HG03039 (cell line): ENCODE data around the gene ZBTB7C.

ENCODE experiments used
- ATAC-seq: cut with Tn5 transposase; IDR thresholded peaks from one replicate; pipeline ENCODE4 v1.9.1; 2021; ENCODE audit warnings: mild to moderate bottlenecking, moderate library complexity; ENCODE audit not compliant: unreplicated experiment

Gene ZBTB7C

DNA sequence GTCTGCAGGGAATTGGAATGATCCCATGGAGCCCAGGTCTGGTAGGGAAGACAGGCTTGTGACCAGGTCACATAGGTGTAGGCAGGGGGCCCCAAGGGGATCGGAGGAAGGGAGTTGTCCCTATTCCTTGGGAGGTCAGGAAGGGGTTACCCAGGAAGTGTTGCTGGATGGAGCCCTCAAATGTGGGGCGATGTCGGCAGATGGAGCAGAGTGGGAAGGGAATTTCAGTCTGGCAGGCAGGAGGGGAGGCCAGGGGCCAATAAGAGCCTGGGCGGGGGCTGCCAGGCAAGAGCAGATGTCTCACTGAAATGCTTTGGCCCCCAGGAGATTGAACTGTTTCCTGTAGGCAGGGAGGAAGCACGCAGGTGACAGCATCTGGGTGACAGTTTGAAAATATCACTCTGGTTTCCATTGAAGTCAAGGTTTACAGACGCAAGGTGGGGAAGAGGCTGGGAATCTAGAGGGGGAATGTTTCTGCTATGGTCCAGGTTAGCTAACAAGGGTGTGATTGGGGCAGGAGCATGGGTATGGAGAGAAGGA lies 397.2 kb downstream of the ZBTB7C start:
- no peak for ATAC-seq

DNA sequence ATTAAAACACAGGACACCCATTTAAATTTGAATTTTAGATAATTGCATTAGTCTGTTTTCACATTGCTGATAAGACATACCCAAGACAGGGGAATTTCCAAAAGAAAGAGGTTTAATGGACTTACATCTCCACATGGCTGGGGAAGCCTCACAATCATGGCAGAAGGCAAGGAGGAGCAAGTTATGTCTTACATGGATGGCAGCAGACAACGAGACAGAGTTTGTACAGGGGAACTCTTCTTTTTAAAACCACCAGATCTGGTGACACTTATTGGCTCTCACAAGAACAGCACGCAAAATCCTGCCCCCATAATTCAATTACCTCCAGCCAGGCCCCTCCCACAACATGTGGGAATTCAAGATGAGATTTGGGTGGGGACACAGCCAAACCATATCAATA lies 398.9 kb downstream of the ZBTB7C start:
- ATAC-seq = no peak

DNA sequence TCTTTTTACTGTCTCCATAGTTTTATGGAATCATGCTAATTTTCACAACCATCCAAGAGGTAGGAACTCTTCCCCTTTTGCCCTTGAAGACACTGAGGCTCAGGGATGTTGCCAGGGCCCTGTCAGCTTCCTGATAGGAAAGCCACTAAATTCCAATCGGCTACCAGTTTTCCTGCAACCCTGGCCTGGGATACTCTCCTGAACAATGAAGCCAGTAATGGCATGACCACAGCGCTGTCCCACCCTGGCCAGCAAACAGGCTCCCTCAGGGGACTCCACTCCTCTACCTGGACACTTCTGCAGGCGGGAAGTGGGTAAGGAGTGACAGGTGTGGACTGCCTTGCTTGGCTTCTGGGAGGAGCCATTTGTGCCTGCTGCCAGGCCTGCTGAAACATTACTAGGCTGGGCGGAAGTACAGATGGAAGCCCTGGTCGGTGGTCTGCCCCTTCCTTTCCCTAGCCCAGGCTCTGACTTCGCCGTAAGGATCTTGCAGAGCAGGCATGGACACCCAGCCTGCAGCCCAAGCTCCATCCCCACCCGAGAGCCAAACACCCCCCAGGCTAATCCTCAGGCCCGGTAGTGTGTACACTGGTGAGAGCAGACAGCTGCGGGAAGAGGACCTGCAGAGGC lies 400.0 kb downstream of the ZBTB7C start:
- ATAC-seq = no peak

DNA sequence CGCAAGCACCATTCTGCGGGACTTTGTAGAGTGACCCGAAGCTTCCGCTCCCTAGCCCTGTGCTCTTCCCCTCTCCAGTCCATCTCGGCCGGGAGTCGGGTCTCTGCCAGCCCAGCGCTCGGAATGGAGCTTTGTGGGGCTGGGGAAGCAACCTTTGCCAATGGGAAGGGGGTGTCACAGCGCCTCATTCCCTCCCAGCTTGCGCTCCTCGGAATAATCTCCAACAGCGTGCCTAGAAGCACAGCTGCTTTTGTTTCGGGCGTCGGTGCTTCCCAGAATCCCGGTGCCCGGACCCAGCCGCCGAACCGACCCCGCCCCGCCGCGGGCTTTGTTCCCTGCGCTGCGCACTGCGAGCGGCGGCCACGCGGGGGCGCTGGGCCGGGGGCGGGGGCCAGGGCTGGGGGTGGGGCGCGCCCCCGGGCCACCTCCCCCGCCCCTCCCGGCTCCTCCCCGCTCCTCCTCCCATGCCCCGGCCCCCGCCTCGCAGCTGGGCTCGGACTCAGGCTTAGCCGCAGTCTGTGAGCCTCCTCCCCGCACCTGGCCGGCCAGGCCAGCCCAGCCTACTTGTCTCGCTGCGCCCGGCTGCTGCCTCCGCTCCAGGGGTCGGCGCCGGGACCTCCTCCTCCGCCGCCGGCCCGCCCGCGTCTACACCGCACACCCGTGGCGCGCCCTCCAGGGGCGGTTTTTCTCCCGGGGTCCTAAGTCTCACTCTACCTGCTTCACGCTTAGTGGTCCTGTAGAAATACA lies 401.1 kb downstream of the ZBTB7C start:
- peak; percentile 79 for ATAC-seq

DNA sequence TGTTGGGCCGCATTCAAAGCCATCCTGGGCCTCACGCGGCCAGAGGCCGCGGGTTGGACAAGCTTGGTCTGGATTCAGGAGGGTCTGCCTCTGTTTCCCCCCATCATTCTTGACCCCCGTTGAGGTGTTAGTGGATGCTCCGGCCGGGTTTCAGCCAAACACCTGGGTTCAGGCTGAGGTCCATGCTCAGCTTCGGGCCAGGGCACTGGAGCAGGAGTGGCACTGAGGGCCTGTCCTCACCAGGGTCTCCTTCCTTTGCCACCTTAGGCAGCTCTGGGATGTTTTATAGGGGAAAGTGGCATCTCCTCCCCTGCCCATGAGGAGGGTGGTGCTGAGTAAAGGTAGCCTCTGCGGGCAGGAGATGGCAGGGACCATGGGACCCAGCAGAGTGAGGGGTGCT lies 401.8 kb downstream of the ZBTB7C start:
- no peak for ATAC-seq

DNA sequence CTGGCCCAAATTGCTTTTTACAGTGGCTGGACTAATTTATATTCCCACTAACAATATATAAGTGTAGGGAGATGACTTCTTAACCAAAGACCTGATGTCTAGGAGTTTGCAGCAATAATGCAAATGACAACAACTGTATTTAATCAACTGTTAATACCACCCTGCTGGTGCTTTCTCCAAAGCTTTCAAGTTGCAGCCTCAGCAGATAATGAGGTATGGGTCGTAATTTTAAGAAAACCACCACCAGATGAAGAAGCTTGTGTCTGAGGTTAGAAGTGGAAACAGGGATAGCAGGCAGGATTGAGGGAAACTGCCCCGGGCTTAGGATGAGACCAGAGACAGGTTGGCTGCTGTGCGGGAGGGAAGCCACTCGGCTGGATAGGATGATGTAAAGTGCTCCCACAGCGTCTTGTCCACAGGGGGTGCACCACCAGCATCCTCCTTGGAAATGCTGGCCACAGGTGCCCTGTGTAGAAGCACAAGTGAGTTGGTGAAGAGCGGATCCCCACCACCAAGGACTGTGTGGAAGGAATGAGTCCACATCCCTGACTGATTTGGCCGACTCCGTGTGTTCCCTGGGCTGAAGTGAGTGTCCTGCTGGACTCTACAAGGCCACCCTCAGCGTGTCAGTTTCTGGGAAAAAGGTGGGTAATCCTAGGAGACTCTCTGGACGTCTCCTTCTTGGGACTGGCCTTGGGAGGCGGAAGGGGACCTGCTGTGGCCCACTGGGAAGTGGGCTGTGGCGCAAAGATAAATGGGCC lies 402.6 kb downstream of the ZBTB7C start:
- ATAC-seq = no peak

DNA sequence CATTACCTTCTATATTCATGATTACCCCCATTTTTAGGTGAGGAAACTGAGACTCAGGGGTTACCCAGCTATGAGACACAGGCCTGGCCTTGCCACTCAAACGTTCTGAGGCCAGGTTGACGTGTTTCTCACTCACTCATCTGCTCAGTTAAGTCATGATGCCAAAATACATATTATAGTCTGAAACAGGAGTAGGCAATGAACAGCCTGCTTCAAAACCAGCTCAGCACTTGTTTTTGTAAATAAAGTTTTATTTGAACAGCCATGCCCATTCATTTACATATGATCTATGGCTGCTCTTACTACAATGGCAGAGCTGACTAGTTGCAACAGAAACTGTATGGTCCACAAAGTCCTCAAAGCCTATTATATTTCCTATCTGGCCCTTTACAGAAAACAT lies 404.6 kb downstream of the ZBTB7C start:
- ATAC-seq = no peak

DNA sequence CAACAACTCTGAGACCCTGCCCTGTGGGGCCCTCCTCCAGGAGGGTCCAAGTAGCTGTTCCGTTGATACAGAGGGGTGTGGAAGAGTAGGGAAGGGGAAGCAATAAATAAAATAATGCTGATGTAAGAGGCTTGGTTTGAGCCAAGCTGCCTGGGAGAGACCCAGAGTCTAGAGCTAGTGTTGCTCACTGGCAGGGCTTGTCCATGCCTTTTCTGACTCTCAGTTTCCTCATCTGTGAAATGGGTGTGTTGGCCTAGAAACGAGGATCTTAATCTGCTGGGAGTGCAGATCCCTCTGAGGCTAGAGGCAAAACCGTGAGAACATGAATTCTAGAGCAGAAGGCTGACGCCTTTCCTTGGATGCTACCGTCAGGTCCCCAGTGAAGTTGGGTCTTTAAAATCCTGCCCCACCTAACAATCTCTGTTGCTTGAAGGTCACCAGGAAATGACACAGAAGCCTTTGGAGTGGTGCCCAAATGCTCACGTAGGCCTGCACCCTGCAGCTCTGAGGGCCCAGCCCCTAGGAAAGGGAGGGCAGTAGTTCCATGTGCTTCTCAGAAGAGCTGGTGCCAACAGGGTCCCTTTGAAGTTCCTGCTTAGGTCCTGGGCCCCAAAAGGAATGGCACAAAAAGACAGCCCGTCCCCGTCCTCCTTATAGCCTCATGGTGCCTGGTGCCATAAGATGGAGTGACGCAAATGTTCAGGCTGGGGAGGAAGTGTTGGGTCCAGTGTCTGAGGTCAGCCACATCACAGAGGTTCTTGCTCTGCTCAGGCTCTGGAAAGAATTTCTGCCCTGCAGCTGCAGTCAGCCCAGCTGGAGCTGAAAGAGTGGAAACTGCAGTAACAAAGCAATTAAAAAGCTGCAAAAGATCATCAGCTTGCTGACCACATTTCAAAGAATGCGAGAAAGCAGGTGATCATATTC lies 405.5 kb downstream of the ZBTB7C start:
- no peak for ATAC-seq

DNA sequence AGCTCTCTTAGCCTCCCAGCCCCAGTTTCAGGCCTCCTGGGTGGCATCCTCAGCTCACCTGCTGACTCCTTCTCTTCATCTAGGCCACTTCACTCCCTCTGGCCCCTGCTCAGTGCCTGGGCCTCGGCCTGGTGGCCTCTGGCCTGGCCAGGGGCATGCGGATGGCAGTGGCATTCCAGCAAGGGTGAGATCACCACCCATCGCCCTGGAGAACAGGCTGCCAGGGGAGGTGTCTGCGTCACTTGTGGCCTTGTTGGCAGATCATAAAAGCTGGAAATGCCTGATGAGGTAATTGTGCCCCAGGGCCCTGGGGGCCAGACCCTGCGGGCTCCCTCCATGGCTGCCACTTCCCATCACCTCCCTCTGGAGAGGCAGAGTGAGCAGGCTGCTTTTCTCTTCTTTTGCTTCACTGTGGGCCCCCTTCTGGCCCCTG lies 406.2 kb downstream of the ZBTB7C start:
- no peak for ATAC-seq

DNA sequence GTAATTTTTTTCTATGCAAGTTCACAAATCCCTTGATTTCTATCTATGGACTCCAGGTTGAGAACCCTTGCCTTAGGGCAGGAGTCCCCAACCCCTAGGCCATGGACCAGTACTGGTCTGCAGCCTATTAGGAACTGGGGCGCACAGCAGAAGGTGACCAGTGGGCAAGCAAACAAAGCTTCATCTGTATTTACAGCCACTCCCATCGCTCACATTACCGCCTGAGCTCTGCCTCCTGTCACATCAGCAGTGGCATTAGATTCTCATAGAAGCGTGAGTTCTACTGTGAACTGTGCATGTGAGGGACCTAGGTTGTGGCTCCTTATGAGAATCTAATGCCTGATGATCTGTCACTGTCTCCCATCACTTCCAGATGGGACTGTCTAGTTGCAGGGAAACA lies 408.5 kb downstream of the ZBTB7C start:
- no peak for ATAC-seq

DNA sequence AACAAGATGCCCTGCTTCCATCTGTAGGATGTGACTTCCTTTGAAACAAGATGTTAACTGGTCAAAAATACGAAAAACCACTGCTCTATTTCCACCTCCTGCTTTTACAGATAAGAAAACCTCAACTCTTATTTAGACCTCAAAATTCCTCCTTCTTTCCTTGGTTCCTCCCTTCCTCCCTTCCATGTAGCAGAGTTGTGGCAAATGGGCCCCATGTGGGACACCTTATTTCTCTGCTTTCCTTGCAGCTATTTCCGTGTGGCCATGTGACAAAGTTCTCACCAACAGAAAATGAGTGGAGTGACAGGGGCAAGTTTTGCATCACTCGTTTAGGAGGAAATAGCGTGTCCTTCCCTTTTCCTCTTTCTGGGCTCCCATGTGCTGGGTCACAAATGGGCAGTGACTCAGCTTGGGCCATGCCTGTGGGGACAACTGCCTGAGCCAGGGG lies 409.4 kb downstream of the ZBTB7C start:
- ATAC-seq = no peak

DNA sequence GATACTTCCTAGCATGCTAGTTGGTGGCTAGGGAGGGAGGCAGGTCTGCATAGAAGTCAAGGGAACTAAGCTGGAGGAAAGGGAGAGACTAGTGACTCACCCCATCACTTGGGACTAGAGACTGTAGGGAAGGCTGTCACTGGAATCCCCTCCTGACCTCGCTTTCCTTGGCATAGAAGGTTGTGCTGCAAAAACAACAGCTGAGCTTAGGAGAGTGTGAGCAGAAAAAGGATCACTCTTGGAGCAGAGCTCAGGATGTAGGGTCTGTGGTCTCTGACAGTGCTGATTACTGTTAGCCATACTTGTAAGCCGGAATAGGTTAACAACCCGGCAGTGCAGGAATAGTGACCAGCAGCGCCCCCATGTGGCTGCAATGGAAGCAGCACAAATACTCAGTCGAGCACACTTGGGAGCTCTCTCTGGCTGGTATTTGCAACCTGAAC lies 411.8 kb downstream of the ZBTB7C start:
- no peak for ATAC-seq

DNA sequence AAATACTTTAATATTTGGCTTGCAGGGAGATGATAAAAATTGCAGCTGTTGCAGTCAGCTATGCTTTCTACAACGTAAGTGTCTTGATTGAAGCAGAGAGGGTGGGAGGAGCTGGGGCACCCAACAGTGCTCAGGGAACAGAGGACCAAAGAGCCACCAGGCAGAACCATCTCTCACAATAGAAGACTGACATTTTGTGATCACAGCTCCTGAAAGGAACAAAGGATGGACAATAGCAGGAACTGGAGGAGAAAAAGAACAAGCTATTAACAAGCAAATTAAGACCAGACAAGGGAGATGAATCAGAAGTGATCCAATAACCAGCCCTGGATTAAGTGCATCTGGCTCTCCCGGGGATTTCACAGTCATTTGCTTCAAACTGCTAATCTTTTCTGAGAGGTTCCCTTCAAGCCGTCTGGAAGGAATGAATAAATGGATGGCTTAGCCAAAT lies 413.1 kb downstream of the ZBTB7C start:
- no peak for ATAC-seq

DNA sequence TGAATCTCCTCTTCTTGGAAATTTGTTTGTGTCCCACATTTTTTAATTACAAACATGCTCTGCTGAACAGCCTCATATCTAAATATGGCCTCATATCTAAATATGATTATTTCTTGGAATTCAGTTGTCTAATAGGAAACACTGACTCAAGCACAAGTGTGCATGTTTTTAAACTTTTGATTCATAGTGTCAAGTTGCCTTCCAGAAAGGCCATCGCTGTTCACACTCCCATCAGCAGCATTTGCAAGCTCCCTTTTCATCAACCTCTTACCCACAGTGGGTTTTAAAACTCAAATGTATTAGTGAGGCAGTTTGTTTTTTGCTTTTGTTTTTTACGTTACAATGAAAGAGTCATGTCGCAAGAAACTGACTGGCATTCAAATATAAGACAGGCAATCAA lies 413.5 kb downstream of the ZBTB7C start:
- ATAC-seq = no peak

DNA sequence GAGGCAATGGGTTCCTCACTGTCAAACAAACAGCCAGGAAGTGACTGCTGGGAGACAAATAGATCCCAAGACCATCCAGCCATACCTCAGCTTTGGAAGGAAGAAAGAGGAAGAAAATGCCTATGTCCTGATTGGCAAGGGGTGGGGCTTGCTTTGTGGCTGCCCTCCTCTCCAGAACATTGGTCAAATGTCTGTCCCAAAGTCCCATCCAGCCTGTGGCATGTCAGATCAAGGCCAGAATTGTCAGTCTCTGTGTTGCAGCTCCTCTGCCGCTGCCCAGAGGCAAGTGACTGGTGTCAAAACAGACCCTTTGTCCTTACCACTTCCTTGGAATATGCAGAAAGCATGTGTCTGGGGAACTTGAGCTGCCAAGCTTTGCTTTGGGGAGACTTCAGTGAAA lies 415.8 kb downstream of the ZBTB7C start:
- ATAC-seq = no peak

DNA sequence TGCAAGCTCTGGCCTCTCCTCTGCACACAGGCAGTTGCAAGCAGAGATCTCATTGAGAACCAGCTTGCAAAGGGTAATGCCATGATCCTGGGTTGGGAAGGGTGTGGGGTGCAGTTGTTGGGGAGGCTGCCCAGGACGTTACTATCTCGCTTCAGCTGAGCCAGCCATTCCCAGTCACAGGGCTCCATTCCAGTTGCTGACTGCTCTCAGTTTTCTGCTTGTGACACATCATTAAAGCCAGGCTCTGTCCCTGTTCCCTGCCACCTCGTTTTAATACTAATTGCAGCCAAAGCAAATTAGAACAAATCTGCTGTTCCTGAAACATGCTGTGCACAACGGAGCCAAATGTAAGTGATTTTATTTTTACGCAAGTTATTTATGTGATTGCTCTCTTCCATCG lies 416.2 kb downstream of the ZBTB7C start:
- no peak for ATAC-seq

DNA sequence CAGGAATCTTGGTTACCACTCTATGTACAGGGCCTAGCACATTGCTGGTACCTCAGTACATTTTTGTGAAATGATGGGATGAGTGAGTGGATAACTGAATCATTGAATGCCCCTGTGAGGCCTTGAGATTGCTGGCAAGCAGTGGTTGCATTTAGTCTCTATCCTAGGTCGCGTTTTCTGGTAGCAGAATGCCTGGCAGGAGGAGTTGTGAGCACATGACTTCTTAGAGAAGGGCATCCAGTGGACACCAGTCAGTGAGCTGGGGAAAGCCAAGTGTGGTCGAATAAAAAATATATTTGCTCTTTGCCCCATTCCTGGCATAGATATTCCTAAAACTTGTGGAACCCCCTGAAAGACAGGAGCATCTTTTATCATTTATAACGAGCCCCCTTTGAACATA lies 416.9 kb downstream of the ZBTB7C start:
- no peak for ATAC-seq

DNA sequence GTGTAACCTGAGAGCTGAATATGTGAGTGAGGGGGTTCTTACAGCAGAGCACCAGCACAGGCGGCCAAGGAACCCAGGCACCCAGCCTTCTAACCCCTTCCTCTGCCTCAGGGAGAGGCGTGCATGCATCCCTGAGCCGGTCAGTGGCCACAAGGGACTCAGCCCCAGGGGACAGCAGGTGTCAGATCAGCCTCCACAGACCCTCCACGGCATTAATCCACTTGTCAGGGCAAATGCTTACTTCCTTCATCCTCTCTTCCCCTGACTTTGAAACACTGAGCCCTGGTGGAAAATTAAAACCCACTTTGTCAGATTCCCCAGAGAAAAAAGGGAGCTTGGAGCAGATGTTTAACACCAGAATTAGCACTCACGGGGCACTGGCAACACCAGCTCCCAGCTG lies 418.2 kb downstream of the ZBTB7C start:
- no peak for ATAC-seq

DNA sequence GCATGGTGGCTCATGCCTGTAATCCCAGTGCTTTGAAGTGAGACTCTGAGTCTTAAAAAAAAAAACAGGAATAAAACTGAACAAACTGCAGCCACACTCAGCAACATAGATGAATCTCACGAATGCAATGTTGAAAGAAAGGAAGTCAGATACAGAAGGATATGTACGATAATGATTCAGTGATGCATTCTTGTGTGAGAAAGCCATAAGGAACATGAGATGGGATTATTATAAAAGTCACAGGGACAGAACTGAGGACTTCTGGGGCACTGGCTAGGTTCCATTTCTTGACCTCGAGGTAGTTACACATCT lies 421.8 kb downstream of the ZBTB7C start:
- no peak for ATAC-seq

DNA sequence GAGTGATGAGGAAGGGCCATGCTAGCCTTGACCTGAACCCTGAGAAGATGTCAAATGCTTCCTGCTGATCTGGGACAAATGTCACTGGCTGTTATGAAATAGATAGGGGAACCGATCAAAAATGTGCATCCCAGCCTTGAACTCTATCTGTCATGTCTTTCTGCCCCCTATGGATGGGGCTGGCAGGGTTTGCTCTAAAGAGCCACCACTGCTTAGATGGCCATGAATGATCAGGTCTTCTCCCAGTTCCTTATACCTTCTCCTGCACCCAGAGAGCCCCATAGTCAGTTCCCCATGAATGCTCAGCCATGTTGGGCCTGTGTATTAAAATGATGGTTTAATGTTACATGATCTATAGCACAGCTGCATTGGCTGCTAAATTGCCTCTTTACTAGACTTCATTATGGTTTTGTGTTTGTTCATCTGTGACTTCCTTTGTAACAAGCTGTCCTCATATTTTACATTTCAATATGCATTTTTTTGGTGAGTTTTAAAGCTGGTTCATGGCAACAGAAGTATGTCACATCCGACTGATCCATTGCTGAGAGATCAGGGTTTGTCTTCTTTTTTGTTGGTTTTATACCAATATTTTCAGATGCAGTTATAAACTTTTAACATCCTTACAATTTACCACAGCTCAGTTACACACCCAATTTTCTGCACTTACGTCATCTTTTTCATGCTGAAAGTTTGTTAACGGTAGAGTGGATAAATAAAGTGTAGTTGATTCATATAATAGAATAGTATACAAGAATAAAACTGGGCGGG lies 422.4 kb downstream of the ZBTB7C start:
- no peak for ATAC-seq
